ENCODE data around the gene MIOX. TPM values are rescaled to one million over a fixed set of nuclear protein-coding genes. Genes with fewer than 3 reads are reported as not detected.
"Not testable (repeated sequence)": the region's sequence is repeated elsewhere in the genome, so short reads cannot be mapped to it uniquely, and the experiment has no call there.

Gene MIOX
- total RNA-seq, 4 donors from 2014 or later = not detected

- no peak for ATAC-seq
- Histone ChIP-seq H3K27ac (no peak overlapping the region), H3K4me1 (peaks cover 0 to 8% (median 2%) of the 10 kb centered on the region in 3 donors), H3K36me3 (peaks cover 0 to 92% of the 10 kb centered on the region in 2 donors), H3K4me3 (no peak overlapping the region), H3K27me3 (no peaks in the 10 kb centered on the region), H3K9me3 (no peaks in the 10 kb centered on the region)
- no CpG with 5 or more reads among the region's 8 CpGs for WGBS, 2 donors (ENCODE audit: low coverage in 1 of 2)
- TF ChIP-seq POLR2A (IDR thresholded peaks at IDR 0.05) (no peak), POLR2AphosphoS5 (IDR thresholded peaks at IDR 0.05) (no peak), EP300 (IDR thresholded peaks at IDR 0.05) (no peak)
These were observed 32.5 kb downstream of the MIOX start for GRCh38 chr22:50519151-50519550.

GRCh38 chr22:50520184-50520583 is 33.5 kb downstream of the MIOX start:
- WGBS, 2 donors (ENCODE audit: low coverage in 1 of 2) = 87 to 90% methylated on average over 3 to 7 of the region's 8 CpGs
- not testable (repeated sequence) for ATAC-seq, H3K9me3 ChIP-seq, H3K27me3 ChIP-seq, H3K27ac ChIP-seq, H3K4me3 ChIP-seq
- Histone ChIP-seq H3K4me1 (peaks cover 0 to 18% (median 9%) of the 10 kb centered on the region in 3 donors), H3K36me3 (peaks cover 0 to 87% of the 10 kb centered on the region in 2 donors)

DNA sequence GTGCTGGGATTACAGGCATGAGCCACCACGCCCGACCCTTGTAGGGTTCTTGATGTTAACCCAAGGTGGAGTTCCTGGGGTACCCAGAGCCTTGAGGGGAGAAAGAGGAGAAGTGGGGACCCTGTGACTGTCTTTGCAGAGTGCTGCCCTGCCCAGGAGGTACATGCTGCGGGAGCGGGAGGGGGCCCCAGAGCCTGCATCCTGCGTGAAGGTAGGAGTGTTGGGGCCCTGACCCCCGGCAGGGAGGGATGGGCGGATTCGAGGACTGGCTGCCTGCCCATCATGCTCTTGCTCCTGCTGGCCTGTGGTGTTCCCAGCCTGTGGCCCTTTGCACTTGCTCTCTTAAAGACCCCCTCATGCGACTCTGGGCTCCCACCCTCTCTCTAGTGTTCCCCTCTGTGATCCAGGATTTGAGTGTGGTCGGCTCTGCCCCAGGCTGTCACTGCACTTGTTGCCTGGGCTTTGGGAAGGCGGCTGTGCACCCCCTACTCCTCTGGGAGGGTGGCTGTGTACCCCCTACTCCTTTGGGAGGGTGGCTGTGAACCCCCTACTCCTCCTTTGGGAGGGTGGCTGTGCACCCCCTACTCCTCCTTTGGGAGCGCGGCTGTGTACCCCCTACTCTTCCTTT is 34.3 kb downstream of the MIOX start:
- Histone ChIP-seq H3K36me3 (peaks cover 0 to 83% of the 10 kb centered on the region in 2 donors), H3K4me1 (peaks cover 0 to 21% (median 9%) of the 10 kb centered on the region in 3 donors), H3K4me3 (no peak overlapping the region), H3K9me3 (no peaks in the 10 kb centered on the region), H3K27ac (no peak overlapping the region), H3K27me3 (no peaks in the 10 kb centered on the region)
- TF ChIP-seq POLR2AphosphoS5 (IDR thresholded peaks at IDR 0.05) = no peak
- TF ChIP-seq, protein P1, sequence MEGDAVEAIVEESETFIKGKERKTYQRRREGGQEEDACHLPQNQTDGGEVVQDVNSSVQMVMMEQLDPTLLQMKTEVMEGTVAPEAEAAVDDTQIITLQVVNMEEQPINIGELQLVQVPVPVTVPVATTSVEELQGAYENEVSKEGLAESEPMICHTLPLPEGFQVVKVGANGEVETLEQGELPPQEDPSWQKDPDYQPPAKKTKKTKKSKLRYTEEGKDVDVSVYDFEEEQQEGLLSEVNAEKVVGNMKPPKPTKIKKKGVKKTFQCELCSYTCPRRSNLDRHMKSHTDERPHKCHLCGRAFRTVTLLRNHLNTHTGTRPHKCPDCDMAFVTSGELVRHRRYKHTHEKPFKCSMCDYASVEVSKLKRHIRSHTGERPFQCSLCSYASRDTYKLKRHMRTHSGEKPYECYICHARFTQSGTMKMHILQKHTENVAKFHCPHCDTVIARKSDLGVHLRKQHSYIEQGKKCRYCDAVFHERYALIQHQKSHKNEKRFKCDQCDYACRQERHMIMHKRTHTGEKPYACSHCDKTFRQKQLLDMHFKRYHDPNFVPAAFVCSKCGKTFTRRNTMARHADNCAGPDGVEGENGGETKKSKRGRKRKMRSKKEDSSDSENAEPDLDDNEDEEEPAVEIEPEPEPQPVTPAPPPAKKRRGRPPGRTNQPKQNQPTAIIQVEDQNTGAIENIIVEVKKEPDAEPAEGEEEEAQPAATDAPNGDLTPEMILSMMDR (IDR thresholded peaks at IDR 0.05) = no peak
- no peak for TF ChIP-seq POLR2A (IDR thresholded peaks at IDR 0.05)
- TF ChIP-seq EP300 (IDR thresholded peaks at IDR 0.05) = no peak
- no peak for ATAC-seq
- WGBS, 2 donors (ENCODE audit: low coverage in 1 of 2) = 96% methylated on average over 4 of the region's 13 CpGs; no CpG with 5 or more reads in 1 of the 2 donors

- H3K9me3 ChIP-seq = no peaks in the 10 kb centered on the region
- TF ChIP-seq POLR2AphosphoS5 (IDR thresholded peaks at IDR 0.05) (no peak), POLR2A (IDR thresholded peaks at IDR 0.05) (no peak), EP300 (IDR thresholded peaks at IDR 0.05) (no peak)
- TF ChIP-seq, protein P1 (IDR thresholded peaks at IDR 0.05) = no peak
- H3K27ac ChIP-seq = no peak overlapping the region
- H3K4me3 ChIP-seq = no peak overlapping the region
- H3K4me1 ChIP-seq = peaks cover 0 to 29% (median 15%) of the 10 kb centered on the region in 3 donors
- H3K36me3 ChIP-seq = peaks cover 0 to 76% of the 10 kb centered on the region in 2 donors
- WGBS, 2 donors (ENCODE audit: low coverage in 1 of 2) = no CpG with 5 or more reads among the region's 10 CpGs
- no peak for ATAC-seq
- H3K27me3 ChIP-seq = no peaks in the 10 kb centered on the region
These were observed 35.1 kb downstream of the MIOX start for GRCh38 chr22:50521710-50522109.

- no peaks in the 10 kb centered on the region for H3K27me3 ChIP-seq
- no peak overlapping the region for H3K27ac ChIP-seq
- H3K9me3 ChIP-seq = no peaks in the 10 kb centered on the region
- ATAC-seq = no peak
- H3K4me1 ChIP-seq = peaks cover 0 to 35% (median 20%) of the 10 kb centered on the region in 3 donors
- WGBS, 2 donors (ENCODE audit: low coverage in 1 of 2) = 86% methylated on average over 1 of the region's 15 CpGs; no CpG with 5 or more reads in 1 of the 2 donors
- no peak overlapping the region for H3K4me3 ChIP-seq
- peaks cover 0 to 70% of the 10 kb centered on the region in 2 donors for H3K36me3 ChIP-seq
- no peak for TF ChIP-seq POLR2A (IDR thresholded peaks at IDR 0.05)
- no peak for TF ChIP-seq EP300 (IDR thresholded peaks at IDR 0.05)
- TF ChIP-seq POLR2AphosphoS5 (IDR thresholded peaks at IDR 0.05) = no peak
- TF ChIP-seq, protein P1 (IDR thresholded peaks at IDR 0.05) = no peak
These were observed 35.6 kb downstream of the MIOX start for GRCh38 chr22:50522208-50522805.
